ENCODE measurements around the gene ACTA1. TPM values are rescaled to one million over a fixed set of nuclear protein-coding genes. Genes with fewer than 3 reads are reported as not detected.

Gene ACTA1
- total and polyA plus RNA-seq, 2 experiments from 2014 or later: 8.8 to 13.0 TPM

DNA sequence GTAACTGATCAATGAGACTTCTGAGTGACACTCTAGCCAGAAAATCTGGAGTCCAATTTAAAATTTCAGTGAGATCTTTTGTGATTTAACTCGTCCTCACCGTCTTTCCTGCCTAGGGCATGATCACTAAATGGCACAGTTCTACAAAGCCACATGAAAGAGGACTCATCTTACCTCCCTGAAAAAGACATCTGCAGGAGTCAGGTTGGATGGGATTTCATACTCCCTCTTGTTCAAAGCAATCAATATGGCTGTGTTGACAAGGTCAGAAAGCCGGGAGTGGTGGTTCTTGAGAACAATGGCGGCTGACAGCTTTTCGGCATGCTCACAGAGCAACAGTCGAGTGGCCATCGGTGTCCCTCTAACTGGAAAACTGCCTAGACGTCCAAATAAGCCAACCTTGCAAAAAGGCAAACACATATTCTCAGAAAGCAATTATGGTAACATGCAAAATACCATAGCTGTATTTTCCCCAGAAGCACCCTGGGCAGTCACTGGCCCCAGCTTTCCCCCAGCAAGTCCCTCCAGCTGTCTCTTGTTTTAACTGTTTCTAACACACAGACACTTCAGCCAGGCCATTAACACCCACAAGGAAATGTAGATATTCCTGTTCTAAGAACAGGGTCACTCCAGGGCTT is 36.6 kb upstream of the ACTA1 start:
- Mint-ChIP-seq H3K9me3 (no peaks in the 10 kb centered on the region), H3K27ac (no peak overlapping the region), H3K36me3 (ENCODE audit: low read depth) (peaks cover 55% of the 10 kb centered on the region), H3K27me3 (ENCODE audit: insufficient read depth, low read depth, poor library complexity) (peaks cover 4% of the 10 kb centered on the region), H3K4me3 (no peak overlapping the region), H3K4me1 (no peaks in the 10 kb centered on the region)
- ATAC-seq: no peak
- H3K27ac ChIP-seq (ENCODE audit: low read depth): no peak overlapping the region
- H2AFZ ChIP-seq: no peak overlapping the region
- H3K4me1 ChIP-seq (ENCODE audit: insufficient read depth): no peaks in the 10 kb centered on the region
- peaks cover 8% of the 10 kb centered on the region for H4K20me1 ChIP-seq (replicated peaks; ENCODE audit: insufficient read depth)
- TF ChIP-seq ETS1 (IDR thresholded peaks at IDR 0.05) (no peak), CTCF (conservative IDR thresholded peaks at IDR 0.05; ENCODE audit: low read depth in 2 of 2) (no peak), CREB1 (CRISPR knock-in tag; IDR thresholded peaks at IDR 0.05; ENCODE audit: low read depth) (no peak), JUNB (IDR thresholded peaks at IDR 0.05; ENCODE audit: unreplicated experiment) (no peak)
- TF ChIP-seq, protein P1, sequence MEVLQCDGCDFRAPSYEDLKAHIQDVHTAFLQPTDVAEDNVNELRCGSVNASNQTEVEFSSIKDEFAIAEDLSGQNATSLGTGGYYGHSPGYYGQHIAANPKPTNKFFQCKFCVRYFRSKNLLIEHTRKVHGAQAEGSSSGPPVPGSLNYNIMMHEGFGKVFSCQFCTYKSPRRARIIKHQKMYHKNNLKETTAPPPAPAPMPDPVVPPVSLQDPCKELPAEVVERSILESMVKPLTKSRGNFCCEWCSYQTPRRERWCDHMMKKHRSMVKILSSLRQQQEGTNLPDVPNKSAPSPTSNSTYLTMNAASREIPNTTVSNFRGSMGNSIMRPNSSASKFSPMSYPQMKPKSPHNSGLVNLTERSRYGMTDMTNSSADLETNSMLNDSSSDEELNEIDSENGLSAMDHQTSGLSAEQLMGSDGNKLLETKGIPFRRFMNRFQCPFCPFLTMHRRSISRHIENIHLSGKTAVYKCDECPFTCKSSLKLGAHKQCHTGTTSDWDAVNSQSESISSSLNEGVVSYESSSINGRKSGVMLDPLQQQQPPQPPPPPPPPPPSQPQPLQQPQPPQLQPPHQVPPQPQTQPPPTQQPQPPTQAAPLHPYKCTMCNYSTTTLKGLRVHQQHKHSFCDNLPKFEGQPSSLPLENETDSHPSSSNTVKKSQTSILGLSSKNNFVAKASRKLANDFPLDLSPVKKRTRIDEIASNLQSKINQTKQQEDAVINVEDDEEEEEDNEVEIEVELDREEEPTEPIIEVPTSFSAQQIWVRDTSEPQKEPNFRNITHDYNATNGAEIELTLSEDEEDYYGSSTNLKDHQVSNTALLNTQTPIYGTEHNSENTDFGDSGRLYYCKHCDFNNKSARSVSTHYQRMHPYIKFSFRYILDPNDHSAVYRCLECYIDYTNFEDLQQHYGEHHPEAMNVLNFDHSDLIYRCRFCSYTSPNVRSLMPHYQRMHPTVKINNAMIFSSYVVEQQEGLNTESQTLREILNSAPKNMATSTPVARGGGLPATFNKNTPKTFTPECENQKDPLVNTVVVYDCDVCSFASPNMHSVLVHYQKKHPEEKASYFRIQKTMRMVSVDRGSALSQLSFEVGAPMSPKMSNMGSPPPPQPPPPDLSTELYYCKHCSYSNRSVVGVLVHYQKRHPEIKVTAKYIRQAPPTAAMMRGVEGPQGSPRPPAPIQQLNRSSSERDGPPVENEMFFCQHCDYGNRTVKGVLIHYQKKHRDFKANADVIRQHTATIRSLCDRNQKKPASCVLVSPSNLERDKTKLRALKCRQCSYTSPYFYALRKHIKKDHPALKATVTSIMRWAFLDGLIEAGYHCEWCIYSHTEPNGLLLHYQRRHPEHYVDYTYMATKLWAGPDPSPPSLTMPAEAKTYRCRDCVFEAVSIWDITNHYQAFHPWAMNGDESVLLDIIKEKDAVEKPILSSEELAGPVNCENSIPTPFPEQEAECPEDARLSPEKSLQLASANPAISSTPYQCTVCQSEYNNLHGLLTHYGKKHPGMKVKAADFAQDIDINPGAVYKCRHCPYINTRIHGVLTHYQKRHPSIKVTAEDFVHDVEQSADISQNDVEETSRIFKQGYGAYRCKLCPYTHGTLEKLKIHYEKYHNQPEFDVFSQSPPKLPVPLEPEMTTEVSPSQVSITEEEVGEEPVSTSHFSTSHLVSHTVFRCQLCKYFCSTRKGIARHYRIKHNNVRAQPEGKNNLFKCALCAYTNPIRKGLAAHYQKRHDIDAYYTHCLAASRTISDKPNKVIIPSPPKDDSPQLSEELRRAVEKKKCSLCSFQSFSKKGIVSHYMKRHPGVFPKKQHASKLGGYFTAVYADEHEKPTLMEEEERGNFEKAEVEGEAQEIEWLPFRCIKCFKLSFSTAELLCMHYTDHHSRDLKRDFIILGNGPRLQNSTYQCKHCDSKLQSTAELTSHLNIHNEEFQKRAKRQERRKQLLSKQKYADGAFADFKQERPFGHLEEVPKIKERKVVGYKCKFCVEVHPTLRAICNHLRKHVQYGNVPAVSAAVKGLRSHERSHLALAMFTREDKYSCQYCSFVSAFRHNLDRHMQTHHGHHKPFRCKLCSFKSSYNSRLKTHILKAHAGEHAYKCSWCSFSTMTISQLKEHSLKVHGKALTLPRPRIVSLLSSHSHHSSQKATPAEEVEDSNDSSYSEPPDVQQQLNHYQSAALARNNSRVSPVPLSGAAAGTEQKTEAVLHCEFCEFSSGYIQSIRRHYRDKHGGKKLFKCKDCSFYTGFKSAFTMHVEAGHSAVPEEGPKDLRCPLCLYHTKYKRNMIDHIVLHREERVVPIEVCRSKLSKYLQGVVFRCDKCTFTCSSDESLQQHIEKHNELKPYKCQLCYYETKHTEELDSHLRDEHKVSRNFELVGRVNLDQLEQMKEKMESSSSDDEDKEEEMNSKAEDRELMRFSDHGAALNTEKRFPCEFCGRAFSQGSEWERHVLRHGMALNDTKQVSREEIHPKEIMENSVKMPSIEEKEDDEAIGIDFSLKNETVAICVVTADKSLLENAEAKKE (CRISPR knock-in tag; IDR thresholded peaks at IDR 0.05): no peak
- TF ChIP-seq, protein P2, sequence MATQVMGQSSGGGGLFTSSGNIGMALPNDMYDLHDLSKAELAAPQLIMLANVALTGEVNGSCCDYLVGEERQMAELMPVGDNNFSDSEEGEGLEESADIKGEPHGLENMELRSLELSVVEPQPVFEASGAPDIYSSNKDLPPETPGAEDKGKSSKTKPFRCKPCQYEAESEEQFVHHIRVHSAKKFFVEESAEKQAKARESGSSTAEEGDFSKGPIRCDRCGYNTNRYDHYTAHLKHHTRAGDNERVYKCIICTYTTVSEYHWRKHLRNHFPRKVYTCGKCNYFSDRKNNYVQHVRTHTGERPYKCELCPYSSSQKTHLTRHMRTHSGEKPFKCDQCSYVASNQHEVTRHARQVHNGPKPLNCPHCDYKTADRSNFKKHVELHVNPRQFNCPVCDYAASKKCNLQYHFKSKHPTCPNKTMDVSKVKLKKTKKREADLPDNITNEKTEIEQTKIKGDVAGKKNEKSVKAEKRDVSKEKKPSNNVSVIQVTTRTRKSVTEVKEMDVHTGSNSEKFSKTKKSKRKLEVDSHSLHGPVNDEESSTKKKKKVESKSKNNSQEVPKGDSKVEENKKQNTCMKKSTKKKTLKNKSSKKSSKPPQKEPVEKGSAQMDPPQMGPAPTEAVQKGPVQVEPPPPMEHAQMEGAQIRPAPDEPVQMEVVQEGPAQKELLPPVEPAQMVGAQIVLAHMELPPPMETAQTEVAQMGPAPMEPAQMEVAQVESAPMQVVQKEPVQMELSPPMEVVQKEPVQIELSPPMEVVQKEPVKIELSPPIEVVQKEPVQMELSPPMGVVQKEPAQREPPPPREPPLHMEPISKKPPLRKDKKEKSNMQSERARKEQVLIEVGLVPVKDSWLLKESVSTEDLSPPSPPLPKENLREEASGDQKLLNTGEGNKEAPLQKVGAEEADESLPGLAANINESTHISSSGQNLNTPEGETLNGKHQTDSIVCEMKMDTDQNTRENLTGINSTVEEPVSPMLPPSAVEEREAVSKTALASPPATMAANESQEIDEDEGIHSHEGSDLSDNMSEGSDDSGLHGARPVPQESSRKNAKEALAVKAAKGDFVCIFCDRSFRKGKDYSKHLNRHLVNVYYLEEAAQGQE (IDR thresholded peaks at IDR 0.05; ENCODE audit: unreplicated experiment): no peak
- no peaks in the 10 kb centered on the region for H3K9me2 ChIP-seq (ENCODE audit: insufficient read depth)
- H3K27me3 ChIP-seq (ENCODE audit: insufficient read depth): no peaks in the 10 kb centered on the region
- H3F3A ChIP-seq (replicated peaks; ENCODE audit: low read depth): no peaks in the 10 kb centered on the region
- no peak for DNase-seq (ENCODE audit: low spot score)
- H3K79me2 ChIP-seq (replicated peaks; ENCODE audit: insufficient read depth): no peaks in the 10 kb centered on the region
- no peak overlapping the region for H3K4me2 ChIP-seq
- peaks cover 12% of the 10 kb centered on the region for H3K36me3 ChIP-seq (ENCODE audit: insufficient read depth)
- H3K4me3 ChIP-seq: no peak overlapping the region
